ENCODE results near the gene RPS6KA4.

Gene RPS6KA4

DNA sequence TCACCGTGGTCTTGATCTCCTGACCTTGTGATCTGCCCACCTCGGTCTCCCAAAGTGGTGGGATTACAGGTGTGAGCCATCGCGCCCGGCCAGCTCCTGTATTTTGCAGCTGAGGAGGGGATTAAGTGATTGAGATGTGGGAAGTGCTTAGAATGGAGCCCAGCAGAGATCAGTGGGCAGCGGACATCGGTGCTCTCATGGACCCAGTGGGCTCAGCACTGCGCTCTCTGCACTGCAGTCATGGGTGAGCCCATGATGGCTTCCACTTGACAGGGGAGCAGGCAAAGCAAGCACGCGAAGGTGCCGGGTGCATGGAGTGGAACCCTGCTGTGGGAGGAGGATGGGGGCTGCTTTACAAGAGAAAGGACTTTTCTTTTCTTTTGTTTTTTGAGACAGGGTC is 28.1 kb upstream of the RPS6KA4 start:
- no peak for TF ChIP-seq TAF1 (IDR thresholded peaks at IDR 0.05; ENCODE audit: borderline replicate concordance, low read depth, low read length)
- TF ChIP-seq POLR2A (IDR thresholded peaks at IDR 0.05; ENCODE audit: low read depth, low read length): no peak
- no peak for TF ChIP-seq POLR2AphosphoS5 (IDR thresholded peaks at IDR 0.05; ENCODE audit: low read depth, low read length)
- DNase-seq (ENCODE audit: insufficient read length) (no peak), FAIRE-seq (no peak)

DNA sequence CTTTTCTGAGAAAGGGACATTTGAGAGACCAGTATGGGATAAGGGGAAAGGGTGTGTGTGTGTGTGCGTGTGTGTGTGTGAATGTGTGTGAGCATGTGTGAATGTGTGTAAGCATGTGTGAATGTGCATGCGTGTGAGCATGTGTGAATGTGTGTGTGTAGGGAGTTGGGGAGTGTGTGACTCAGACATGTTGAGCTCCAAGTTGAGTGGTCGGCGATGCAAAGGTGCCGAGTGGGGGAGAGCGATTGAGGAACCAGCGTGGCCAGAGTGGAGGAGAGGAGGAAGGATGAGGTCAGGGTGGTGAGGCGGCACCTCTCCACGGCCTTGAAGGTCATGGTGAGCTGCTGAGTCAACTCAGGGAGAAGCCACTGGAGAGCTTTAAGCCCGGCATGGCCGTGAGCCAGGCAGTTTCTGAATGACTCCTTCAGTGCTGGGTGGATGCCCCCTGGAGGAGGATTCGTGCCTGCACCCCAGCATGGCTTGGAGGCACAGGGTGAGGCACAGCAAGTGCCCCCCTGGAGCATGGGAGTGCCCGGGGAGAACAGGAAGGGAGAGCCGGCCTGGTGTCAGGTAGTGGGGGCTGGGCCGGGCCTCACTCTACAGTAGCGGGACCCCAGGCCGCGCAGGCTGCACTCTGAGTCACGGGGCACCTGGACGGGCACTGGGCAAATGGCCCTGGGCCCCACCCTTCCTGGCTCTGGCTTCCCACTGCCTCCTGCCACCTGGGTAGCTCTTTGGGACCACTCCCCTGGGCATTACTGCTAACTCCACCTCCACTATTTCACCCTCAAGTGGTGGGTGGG is 27.2 kb upstream of the RPS6KA4 start:
- FAIRE-seq: peak; percentile 95
- TF ChIP-seq TAF1 (IDR thresholded peaks at IDR 0.05; ENCODE audit: borderline replicate concordance, low read depth, low read length) (no peak; the same call in 1 of the 2 replicates), POLR2AphosphoS5 (IDR thresholded peaks at IDR 0.05; ENCODE audit: low read depth, low read length) (peak; percentile 35; the same call in 1 of the 2 replicates), POLR2A (IDR thresholded peaks at IDR 0.05; ENCODE audit: low read depth, low read length) (peak; percentile 43)
- DNase-seq (ENCODE audit: insufficient read length): peak; percentile 89

DNA sequence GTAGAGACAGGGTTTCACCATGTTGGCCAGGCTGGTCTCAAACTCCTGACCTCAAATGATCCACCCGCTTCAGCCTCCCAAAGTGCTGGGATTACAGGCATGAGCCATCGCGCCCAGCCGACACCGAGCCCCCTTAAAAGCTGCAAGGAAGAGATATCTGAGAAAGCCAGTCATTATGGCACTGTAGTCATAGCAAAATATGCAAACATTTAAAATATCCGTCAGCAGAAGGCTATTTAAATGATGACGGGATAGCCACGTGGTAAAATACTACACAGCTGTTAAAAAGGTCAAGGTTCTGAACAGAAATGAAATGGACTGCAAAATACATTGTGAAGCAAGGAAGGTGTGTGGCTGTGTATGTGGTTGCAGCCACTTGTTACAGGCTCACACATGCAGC is 25.4 kb upstream of the RPS6KA4 start:
- FAIRE-seq (no peak), DNase-seq (ENCODE audit: insufficient read length) (no peak)
- TF ChIP-seq POLR2A (IDR thresholded peaks at IDR 0.05; ENCODE audit: low read depth, low read length) (no peak), POLR2AphosphoS5 (IDR thresholded peaks at IDR 0.05; ENCODE audit: low read depth, low read length) (no peak), TAF1 (IDR thresholded peaks at IDR 0.05; ENCODE audit: borderline replicate concordance, low read depth, low read length) (no peak)

DNA sequence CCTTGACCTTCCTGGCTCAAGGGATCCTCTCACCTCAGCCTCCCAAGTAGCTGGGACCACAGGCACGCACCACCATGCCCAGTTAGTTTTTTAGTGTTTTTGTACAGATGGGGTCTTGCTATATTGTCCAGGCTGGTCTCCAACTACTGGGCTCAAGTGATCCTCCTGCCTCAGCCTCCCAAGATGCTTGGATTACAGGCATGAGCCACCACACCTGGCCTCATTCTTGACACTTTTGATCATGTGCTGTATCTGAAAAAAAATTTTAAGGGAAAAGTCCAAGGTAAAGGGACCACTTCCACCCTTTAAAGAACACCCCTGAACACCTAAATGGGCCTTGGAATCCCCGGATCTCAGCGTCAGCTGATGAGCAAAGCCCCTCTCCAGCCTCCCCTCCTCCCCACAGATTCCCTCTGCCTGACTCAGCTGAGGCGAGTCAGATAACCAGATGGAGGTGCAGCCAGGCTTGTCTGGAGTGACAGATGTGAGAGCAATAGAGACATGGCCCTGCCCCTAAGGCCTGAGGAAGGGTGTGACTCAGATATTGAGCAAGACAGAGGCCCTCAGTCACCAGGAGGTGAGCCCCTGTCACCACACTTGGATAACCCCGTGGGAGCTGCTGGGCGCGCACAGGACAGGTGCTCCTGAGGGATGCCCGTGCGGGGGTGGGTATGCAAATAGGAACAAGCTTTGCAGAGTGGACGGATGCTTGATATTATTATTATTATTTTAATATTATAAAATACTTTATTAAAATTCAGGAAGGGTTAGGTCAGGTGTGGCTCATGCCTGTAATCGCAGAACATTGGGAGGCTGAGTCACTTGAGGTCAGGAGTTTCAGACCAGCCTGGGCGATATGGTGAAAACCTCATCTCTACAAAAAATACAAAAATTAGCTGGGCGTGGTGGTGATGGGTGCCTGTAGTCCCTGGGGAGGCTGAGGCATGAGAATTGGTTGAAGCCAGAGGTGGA is 23.9 kb upstream of the RPS6KA4 start:
- TF ChIP-seq TAF1 (IDR thresholded peaks at IDR 0.05; ENCODE audit: borderline replicate concordance, low read depth, low read length) (no peak), POLR2AphosphoS5 (IDR thresholded peaks at IDR 0.05; ENCODE audit: low read depth, low read length) (peak; percentile 37; the same call in 1 of the 2 replicates)
- DNase-seq (ENCODE audit: insufficient read length) (peak; percentile 83), FAIRE-seq (peak; percentile 91)

DNA sequence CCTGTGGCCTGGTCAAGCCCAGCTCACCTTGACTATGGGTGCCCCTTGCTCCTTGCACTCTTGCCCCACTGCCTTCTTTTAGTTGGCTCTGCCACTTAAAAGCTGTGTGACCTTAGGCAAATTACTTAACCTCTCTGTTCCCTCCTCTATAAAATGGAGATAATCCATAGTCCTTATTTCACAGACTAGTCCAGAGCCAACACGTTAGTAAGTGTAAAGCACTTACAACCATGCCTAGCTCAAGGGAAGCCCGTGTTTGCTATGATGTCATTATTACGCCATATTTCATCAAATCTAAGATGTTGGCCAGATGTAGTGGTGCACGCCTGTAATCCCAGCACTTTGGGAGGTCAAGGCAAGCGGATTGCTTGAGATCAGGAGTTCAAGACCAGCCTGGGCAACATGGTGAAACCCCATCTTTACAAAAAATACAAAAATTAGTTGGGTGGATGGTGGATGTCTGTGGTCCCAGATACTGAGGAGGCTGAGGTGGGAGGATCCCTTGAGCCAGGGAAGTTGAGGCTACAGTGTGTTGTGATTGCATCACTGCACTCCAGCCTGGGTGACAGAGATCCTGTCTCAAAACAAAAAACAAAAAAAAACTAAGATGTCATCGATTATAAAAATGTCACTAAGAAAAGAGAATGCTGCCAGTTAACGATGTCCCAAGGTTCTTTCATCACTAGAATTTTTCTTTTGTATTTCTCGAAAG is 21.3 kb upstream of the RPS6KA4 start:
- FAIRE-seq (no peak), DNase-seq (ENCODE audit: insufficient read length) (no peak)
- no peak for TF ChIP-seq TAF1 (IDR thresholded peaks at IDR 0.05; ENCODE audit: borderline replicate concordance, low read depth, low read length)

DNA sequence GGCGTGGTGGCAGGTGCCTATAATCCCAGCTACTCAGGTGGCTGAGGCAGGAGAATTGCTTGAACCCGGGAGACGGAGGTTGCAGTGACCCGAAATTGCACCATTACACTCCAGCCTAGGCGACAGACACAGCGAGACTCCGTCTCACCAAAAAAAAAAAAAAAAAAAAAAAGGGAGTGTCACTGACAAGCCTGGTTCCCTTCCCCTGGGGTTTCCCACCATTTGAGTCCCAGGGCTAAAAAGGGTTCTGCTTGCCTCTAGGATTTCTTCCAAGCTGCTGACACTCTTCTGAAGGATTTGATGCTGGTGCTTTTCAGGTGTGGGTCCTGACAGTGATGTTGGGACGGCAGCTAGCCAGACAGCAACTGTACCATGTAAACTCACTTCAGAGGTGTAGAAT is 20.2 kb upstream of the RPS6KA4 start:
- TF ChIP-seq POLR2A (IDR thresholded peaks at IDR 0.05; ENCODE audit: low read depth, low read length) (no peak), TAF1 (IDR thresholded peaks at IDR 0.05; ENCODE audit: borderline replicate concordance, low read depth, low read length) (no peak), POLR2AphosphoS5 (IDR thresholded peaks at IDR 0.05; ENCODE audit: low read depth, low read length) (no peak)
- FAIRE-seq (peak; percentile 65), DNase-seq (ENCODE audit: insufficient read length) (no peak)

DNA sequence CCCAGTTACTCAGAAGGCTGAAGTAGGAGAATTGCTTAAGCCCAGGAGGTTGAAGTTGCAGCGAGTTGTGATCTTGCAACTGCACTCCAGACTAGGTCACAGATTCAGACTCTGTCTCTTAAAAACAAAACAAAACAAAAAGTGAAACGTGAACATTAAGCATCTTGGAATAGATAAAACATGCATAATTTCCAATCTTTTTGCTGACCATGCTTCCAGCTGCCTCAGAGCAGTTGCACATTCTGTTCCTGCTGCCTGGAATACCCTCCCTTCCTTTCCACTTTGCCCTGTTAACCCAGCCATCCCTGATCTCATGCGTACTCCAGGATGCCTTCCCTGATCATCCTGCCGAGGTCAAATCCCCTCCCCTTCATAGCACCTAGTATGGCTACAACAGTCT is 19.7 kb upstream of the RPS6KA4 start:
- peak; percentile 67 for FAIRE-seq
- DNase-seq (ENCODE audit: insufficient read length): no peak
- TF ChIP-seq TAF1 (IDR thresholded peaks at IDR 0.05; ENCODE audit: borderline replicate concordance, low read depth, low read length): no peak

DNA sequence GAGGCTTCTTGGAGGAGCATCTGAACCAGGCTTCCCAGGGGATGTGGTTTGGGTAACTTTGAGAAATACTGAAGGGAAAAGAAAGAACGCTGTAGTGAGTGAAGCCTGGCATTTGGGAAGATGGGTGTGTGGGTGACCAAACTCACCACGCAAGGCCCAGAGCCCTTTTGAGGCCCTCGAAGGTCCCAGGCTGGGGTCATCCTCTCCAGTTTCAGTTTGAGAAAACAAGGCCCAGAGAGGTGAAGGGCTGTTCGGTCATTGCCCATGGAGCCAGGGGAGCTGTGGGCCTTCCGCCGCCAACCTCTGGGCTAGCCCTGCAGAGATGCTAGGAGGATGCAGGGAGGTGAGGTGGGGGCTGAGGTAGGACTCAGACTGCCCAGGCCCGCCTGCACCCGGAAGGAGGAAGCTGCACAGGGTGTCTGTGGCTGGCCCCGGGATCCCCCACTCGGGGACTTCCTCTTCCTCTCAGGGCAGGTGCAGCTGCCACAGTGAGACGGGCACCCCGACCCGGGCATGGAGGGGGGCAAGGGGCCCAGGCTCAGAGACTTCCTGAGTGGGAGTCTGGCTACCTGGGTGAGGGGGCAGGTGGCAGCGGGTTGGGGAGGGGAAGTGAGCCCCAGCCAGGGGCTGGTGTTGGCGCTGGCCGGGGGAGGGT is 19.1 kb upstream of the RPS6KA4 start, which contains the start of gene CCDC88B:
CCDC88B (plus strand) TSS at position 451 of the 655 bp plus-strand sequence; CDS start at position 514, 63 bp downstream.
- FAIRE-seq (peak; percentile 17), DNase-seq (ENCODE audit: insufficient read length) (peak; percentile 93)
- peak; percentile 26; the same call in 1 of the 2 replicates for TF ChIP-seq POLR2A (IDR thresholded peaks at IDR 0.05; ENCODE audit: low read depth, low read length)
- TF ChIP-seq TAF1 (IDR thresholded peaks at IDR 0.05; ENCODE audit: borderline replicate concordance, low read depth, low read length): no peak
- TF ChIP-seq POLR2AphosphoS5 (IDR thresholded peaks at IDR 0.05; ENCODE audit: low read depth, low read length): peak; percentile 41

DNA sequence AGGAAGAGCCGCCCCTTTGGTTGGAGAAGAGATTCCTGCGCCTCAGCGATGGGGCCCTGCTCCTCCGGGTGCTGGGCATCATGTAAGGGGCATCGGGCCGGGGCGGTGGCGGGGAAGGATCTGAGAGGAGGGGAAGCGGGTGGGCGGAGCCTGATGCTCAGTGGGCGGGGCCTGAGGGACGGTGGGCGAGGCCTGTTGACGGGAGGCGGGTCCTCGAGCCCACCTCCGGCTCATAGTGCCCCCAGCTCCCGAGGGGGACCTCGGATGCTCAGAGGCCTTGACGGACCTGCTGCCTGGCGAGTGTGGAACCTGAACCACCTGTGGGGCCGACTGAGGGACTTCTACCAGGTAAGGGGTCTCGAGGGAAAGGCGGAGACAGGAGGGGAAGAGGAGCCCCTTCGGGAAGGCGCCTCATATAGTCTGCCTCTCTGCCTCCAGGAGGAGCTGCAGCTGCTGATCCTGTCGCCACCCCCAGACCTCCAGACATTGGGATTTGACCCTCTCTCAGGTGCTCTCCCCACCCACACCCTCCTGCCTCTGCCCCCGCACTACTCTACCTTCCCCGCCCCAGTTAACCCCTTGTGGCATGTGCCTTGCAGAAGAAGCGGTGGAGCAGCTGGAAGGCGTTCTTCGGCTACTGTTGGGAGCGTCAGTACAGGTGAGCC is 18.2 kb upstream of the RPS6KA4 start:
- TF ChIP-seq POLR2A (IDR thresholded peaks at IDR 0.05; ENCODE audit: low read depth, low read length) (no peak), TAF1 (IDR thresholded peaks at IDR 0.05; ENCODE audit: borderline replicate concordance, low read depth, low read length) (0 out of 2 replicates have a peak, but pooled peaks have one; percentile 42), POLR2AphosphoS5 (IDR thresholded peaks at IDR 0.05; ENCODE audit: low read depth, low read length) (peak; percentile 33; the same call in 1 of the 2 replicates)
- FAIRE-seq: peak; percentile 98
- DNase-seq (ENCODE audit: insufficient read length): peak; percentile 84

DNA sequence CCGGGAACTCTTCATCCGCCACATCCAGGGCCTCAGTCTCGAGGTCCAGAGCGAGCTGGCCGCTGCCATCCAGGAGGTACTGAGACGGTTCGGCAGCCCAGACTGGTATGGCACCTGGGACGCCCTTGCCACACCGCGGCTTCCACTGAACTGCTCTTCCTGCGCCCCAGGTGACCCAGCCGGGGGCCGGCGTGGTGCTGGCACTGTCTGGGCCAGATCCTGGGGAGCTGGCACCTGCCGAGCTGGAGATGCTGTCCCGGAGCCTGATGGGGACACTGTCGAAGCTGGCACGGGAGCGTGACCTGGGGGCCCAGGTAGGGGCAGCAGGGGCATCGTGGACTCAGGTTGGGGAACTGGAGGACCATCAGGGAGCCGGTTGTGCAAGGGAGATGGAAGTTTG is 17.5 kb upstream of the RPS6KA4 start:
- TF ChIP-seq POLR2A (IDR thresholded peaks at IDR 0.05; ENCODE audit: low read depth, low read length) (no peak), POLR2AphosphoS5 (IDR thresholded peaks at IDR 0.05; ENCODE audit: low read depth, low read length) (no peak), TAF1 (IDR thresholded peaks at IDR 0.05; ENCODE audit: borderline replicate concordance, low read depth, low read length) (no peak)
- FAIRE-seq: no peak
- DNase-seq (ENCODE audit: insufficient read length): no peak
